Heart right ventricle (tissue), 16 donors: ENCODE results near the gene ORMDL3. TPM values are rescaled to one million over a fixed set of nuclear protein-coding genes. Genes with fewer than 3 reads are reported as not detected.

Experiments
- ATAC-seq, 8 donors: fragments of 200-7000 bp; cut with Tn5 transposase; one replicate each; pipeline ENCODE4 v1.9.1; 2020; ENCODE audit warnings: mild to moderate bottlenecking in 8 of 8, moderate library complexity in 8 of 8, moderate number of reproducible peaks in 1 of 8
- DNase-seq, 2 donors: peaks; one replicate each; pipeline ENCODE4 v3.0.0-alpha.2; 2020
- H3K27ac ChIP-seq, 10 donors: fragments of 200-600 bp; sonication (generic) in 2 of 10; one replicate each; pipeline versions ENCODE4 v1.5.0 to v1.8.0; 2020 to 2022; ENCODE audit warnings: mild to moderate bottlenecking in 3 of 10
- H3K27me3 ChIP-seq, 7 donors: fragments of 200-600 bp; one replicate each; pipeline ENCODE4 v1.8.0; 2021 to 2022; ENCODE audit warnings: mild to moderate bottlenecking in 2 of 7
- H3K36me3 ChIP-seq, 9 donors: fragments of 200-600 bp; sonication (generic) in 1 of 9; one replicate each; pipeline versions ENCODE4 v1.5.0 to v1.8.0; 2020 to 2022; ENCODE audit warnings: mild to moderate bottlenecking in 2 of 9
- H3K4me1 ChIP-seq, 9 donors: fragments of 200-600 bp; sonication (generic) in 1 of 9; one replicate each; pipeline versions ENCODE4 v1.5.0 to v1.8.0; 2020 to 2022; ENCODE audit warnings: mild to moderate bottlenecking in 4 of 9
- H3K4me3 ChIP-seq, 10 donors: fragments of 200-600 bp; sonication (generic) in 2 of 10; one replicate each; pipeline versions ENCODE4 v1.5.0 to v1.8.0; 2020 to 2022; ENCODE audit warnings: mild to moderate bottlenecking in 7 of 10, moderate library complexity in 2 of 10
- H3K9me3 ChIP-seq, 11 donors: fragments of 200-600 bp in 10 of 11; sonication (generic) in 2 of 11; one replicate each; pipeline versions ENCODE4 v1.5.0 to v1.8.0; 2013 to 2022; ENCODE audit warnings: mild to moderate bottlenecking in 2 of 11, control low read depth in 1 of 11, moderate library complexity in 1 of 11
- whole genome bisulfite sequencing, 2 donors: extraction: QIAGEN DNeasy Blood & Tissue Kit; methylation state at CpG; one replicate each; pipeline ENCODE4 v1.1.7; 2013; ENCODE audit warnings: inconsistent platforms in 1 of 2; 5-methylcytosine and 5-hydroxymethylcytosine counted together
- intact Hi-C, 10 donors: fragments of 100-400 bp; cut with DNase I; formaldehyde crosslinking; loops; one replicate each; pipeline versions ENCODE4 v1.11.1 to v1.14.2; 2022
- polyA plus RNA-seq, 2 donors: library from polyadenylated mRNA; stranded (reverse); fragments of 200-250 nt; gene quantifications; one replicate each; pipeline ENCODE4 v1.2.3, GENCODE V29; 2013
- total RNA-seq, 10 donors: library from RNA; stranded (reverse); fragmentation: NEBNext Ultra II Directional in 3 of 10; extraction: Animal tissue kit (Norgen Biotek cat#: 25700) in 3 of 10; gene quantifications; one replicate each; pipeline versions ENCODE4 v1.2.1 to v1.2.4, GENCODE V29; 2021 to 2023
- TF ChIP-seq, protein P1 (sequence below), 9 donors: fragments of 200-600 bp; sonication (generic) in 2 of 9; IDR thresholded peaks; one replicate each; pipeline versions ENCODE4 v1.5.0 to v1.8.0; 2021 to 2022; ENCODE audit warnings: antibody characterized with exemption in 9 of 9, mild to moderate bottlenecking in 5 of 9, moderate library complexity in 1 of 9
- donor health status: Arrhythmogenic right ventricular cardiomyopathy.
- donor health status: ischemic (EF 13 %, LVEDD 7.1; RV severe dilation, severe dysfunction).
- donor health status: healthy with polysubstance abuse.
- donor health status: DM: no; HTN: yes; CAD: no.
- donor health status: DM: no; HTN: no; CAD: no.
- donor health status: ischemic (EF 25% LVEDD 6.9; RV normal size, moderate dysfunction).
- donor health status: ischemic (EF 25% LVEDD 5.7; RV mildly dilated, moderate dysfunction).
- donor health status: healthy.
- donor health status: DM: yes; HTN: yes; CAD: no.
- donor health status: Ischemic cardiomyopathy.
- donor health status: ischemic (EF 35%, LVEDD 5.7; RV mildly dilated, moderate dysfunction).
- donor health status: nonischemic (EF 11% LVEDD 7.7; RV severe dilation, severe dysfunction).
- donor health status: DM: yes; HTN: yes; CAD: no.
- donor health status: PGD.
- donor health status: ischemic (EF 29% LVEDD 5.4; RV normal size, mild dysfunction).
- donor health status: nonischemic (EF 23%, LVEDD 6.1; RV moderate dilation, normal function).

Gene ORMDL3
- total and polyA plus RNA-seq, 12 donors, result 33.5 to 94.3 (median 61.0) TPM

DNA sequence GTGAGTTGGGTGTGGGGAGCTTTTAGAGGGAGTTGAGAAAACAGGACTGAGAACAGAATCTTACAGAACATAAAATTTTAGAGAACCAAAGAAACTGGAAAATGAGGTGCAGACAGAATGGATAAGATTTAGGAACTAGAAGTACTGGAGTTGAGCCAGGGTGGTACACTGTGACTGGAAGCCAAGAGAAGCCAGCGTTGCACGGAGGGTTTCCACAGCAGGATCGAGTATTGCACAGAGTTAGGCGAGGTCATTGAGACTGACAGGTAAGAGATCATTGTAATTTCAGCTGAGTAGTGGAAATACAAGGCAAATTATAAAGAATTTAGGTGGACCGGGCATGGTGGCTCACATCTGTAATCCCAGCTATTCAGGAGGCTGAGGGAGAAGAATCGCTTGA, 42.0 kb upstream of the ORMDL3 start:
- no peak for DNase-seq
- peak overlapping the region in 1 of 10 donors; percentile 79 for H3K27ac ChIP-seq
- WGBS, 2 donors, result 62 to 80% methylated on average over 6 of the region's 6 CpGs

DNA sequence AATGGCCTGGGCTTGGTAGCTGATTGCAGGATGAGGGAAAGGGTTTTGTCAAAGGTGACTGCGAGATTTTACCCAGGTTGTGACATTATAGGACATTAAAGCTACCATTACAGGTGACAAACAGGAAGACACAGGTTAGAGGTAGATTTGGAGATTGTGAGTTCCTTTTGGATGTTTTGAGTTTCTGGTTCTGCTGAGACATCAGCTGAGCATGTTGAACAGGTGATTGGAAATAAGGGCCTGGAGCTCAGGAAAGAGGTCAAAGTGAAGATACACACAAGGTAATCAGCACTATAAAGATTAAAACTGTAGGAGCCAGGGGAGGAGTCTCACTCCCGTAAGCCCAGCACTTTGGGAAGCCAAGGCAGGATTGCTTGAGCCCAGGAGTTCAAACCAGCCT, 41.4 kb upstream of the ORMDL3 start:
- 80 to 82% methylated on average over 2 of the region's 2 CpGs for WGBS, 2 donors
- H3K4me1 ChIP-seq, result peaks cover 0 to 51% (median 0%) of the 10 kb centered on the region in 9 donors
- TF ChIP-seq, protein P1, sequence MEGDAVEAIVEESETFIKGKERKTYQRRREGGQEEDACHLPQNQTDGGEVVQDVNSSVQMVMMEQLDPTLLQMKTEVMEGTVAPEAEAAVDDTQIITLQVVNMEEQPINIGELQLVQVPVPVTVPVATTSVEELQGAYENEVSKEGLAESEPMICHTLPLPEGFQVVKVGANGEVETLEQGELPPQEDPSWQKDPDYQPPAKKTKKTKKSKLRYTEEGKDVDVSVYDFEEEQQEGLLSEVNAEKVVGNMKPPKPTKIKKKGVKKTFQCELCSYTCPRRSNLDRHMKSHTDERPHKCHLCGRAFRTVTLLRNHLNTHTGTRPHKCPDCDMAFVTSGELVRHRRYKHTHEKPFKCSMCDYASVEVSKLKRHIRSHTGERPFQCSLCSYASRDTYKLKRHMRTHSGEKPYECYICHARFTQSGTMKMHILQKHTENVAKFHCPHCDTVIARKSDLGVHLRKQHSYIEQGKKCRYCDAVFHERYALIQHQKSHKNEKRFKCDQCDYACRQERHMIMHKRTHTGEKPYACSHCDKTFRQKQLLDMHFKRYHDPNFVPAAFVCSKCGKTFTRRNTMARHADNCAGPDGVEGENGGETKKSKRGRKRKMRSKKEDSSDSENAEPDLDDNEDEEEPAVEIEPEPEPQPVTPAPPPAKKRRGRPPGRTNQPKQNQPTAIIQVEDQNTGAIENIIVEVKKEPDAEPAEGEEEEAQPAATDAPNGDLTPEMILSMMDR (IDR thresholded peaks at IDR 0.05), result no peak

More for the DNA sequence above, 42.0 kb upstream of the ORMDL3 start:
- no peak overlapping the region for H3K4me3 ChIP-seq
- H3K27me3 ChIP-seq, result peaks cover 0 to 40% (median under 1%) of the 10 kb centered on the region in 7 donors
- H3K36me3 ChIP-seq, result no peaks in the 10 kb centered on the region
- no peak for ATAC-seq
- TF ChIP-seq, protein P1 (IDR thresholded peaks at IDR 0.05), result no peak
- H3K9me3 ChIP-seq, result no peaks in the 10 kb centered on the region
- H3K4me1 ChIP-seq, result peaks cover 0 to 57% (median 0%) of the 10 kb centered on the region in 9 donors
- intact Hi-C loops, result no loop called here

GRCh38 chr17:39966771-39967170, 39.4 kb upstream of the ORMDL3 start:
- TF ChIP-seq, protein P1 (IDR thresholded peaks at IDR 0.05), result no peak
- H3K9me3 ChIP-seq, result no peaks in the 10 kb centered on the region
- no peak for ATAC-seq
- peaks cover 0 to 33% (median 0%) of the 10 kb centered on the region in 9 donors for H3K4me1 ChIP-seq
- no peak overlapping the region for H3K4me3 ChIP-seq
- peaks cover 0 to 48% (median 4%) of the 10 kb centered on the region in 7 donors for H3K27me3 ChIP-seq
- intact Hi-C loops, result no loop called here
- 90 to 92% methylated on average over 6 of the region's 6 CpGs for WGBS, 2 donors
- H3K36me3 ChIP-seq, result no peaks in the 10 kb centered on the region
- peak overlapping the region in 1 of 10 donors; percentile 79 for H3K27ac ChIP-seq
- DNase-seq, result no peak

More for the DNA sequence above, 41.4 kb upstream of the ORMDL3 start:
- intact Hi-C loops, result no loop called here
- Histone ChIP-seq H3K4me3 (no peak overlapping the region), H3K36me3 (no peaks in the 10 kb centered on the region), H3K27ac (peak overlapping the region in 1 of 10 donors; percentile 79), H3K27me3 (peaks cover 0 to 42% (median 3%) of the 10 kb centered on the region in 7 donors), H3K9me3 (no peaks in the 10 kb centered on the region)
- no peak for DNase-seq
- no peak for ATAC-seq

DNA sequence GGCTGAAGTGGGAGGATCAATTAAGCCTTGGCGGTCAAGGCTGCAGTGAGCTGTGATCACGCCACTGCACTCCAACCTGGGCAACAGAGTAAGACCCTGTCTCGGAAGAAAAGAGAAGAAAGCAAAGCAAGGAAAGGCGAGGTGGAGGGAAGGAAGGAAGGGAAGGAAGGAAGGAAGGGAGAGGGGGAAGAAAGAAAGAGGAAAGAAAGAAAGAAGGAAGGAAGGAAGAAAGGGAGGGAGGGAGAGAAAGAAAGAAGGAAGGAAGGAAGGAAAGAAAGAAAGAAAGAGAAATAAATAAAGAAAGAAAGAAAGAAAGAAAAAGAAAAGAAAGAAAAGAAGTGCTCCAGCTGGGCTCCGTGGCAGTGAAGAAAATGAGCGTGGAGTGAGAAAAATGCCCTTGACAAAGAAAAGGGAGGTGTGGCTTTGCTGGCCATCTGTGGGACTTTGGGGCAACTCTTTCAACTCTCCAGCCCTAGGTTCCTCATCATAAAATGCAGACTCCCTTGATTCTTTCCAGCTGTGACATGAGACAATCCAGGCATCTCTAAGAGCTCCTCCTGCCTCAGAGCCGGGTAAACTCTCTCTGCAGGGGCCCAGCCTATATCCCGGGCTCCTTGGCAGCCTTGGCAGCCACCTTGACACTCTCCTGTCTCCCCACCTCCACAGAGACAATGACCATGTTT, 37.8 kb upstream of the ORMDL3 start:
- H3K4me3 ChIP-seq, result no peak overlapping the region
- no peak for ATAC-seq
- intact Hi-C loops, result no loop called here
- H3K27me3 ChIP-seq, result peaks cover 0 to 35% (median 0%) of the 10 kb centered on the region in 7 donors
- no peaks in the 10 kb centered on the region for H3K9me3 ChIP-seq
- peaks cover 0 to 24% (median 0%) of the 10 kb centered on the region in 9 donors for H3K4me1 ChIP-seq
- peak overlapping the region in 1 of 10 donors; percentile 31 for H3K27ac ChIP-seq
- DNase-seq, result no peak
- 52 to 53% methylated on average over 8 of the region's 8 CpGs for WGBS, 2 donors
- TF ChIP-seq, protein P1 (IDR thresholded peaks at IDR 0.05), result no peak
- H3K36me3 ChIP-seq, result no peaks in the 10 kb centered on the region
